ENCODE data around the gene TES.
"Not testable (repeated sequence)": the region's sequence is repeated elsewhere in the genome, so short reads cannot be mapped to it uniquely, and the experiment has no call there.

Gene TES

GRCh38 chr7:116210345-116211005, at the start of gene TES:
Gene TES (plus strand): TSS chr7:116210539. CDS start chr7:116210708, 169 bp downstream.
- Mint-ChIP-seq H3K4me3 (peak within 1 kb of the TSS; percentile 95), H3K27me3 (no peaks in the 10 kb centered on the region), H3K36me3 (peaks cover 7% of the 10 kb centered on the region), H3K27ac (peak within 1 kb of the TSS; percentile 92), H3K9me3 (no peaks in the 10 kb centered on the region), H3K4me1 (peaks cover 21% of the 10 kb centered on the region)
- peak; percentile 47 to 60 for DNase-seq (ENCODE audit: low spot score in 2 of 2)
- peak; percentile 73 for ATAC-seq (ENCODE audit: low read depth)

GRCh38 chr7:116161728-116162127, 48.6 kb upstream of the TES start:
- Mint-ChIP-seq H3K36me3 (peaks cover 5% of the 10 kb centered on the region), H3K27me3 (no peaks in the 10 kb centered on the region), H3K4me3 (no peak overlapping the region), H3K9me3 (no peaks in the 10 kb centered on the region), H3K27ac (peak overlapping the region; percentile 8), H3K4me1 (peaks cover 50% of the 10 kb centered on the region)
- ATAC-seq (ENCODE audit: low read depth) (no peak), DNase-seq (ENCODE audit: low spot score in 2 of 2) (no peak)

- H3K9me3 Mint-ChIP-seq = no peaks in the 10 kb centered on the region
These were observed 48.1 kb upstream of the TES start for GRCh38 chr7:116162254-116162653.

GRCh38 chr7:116162992-116163391, 47.3 kb upstream of the TES start:
- no peaks in the 10 kb centered on the region for H3K27me3 Mint-ChIP-seq
- H3K9me3 Mint-ChIP-seq = no peaks in the 10 kb centered on the region
- peak overlapping the region; percentile 8 for H3K27ac Mint-ChIP-seq
- ATAC-seq (ENCODE audit: low read depth) (no peak), DNase-seq (ENCODE audit: low spot score in 2 of 2) (no peak)
- H3K4me1 Mint-ChIP-seq = peaks cover 46% of the 10 kb centered on the region
- H3K36me3 Mint-ChIP-seq = no peaks in the 10 kb centered on the region
- no peak overlapping the region for H3K4me3 Mint-ChIP-seq

More at GRCh38 chr7:116162254-116162653, 48.1 kb upstream of the TES start:
- H3K36me3 Mint-ChIP-seq = peaks cover 1% of the 10 kb centered on the region
- H3K4me1 Mint-ChIP-seq = peaks cover 49% of the 10 kb centered on the region
- H3K4me3 Mint-ChIP-seq = no peak overlapping the region
- H3K27ac Mint-ChIP-seq = peak overlapping the region; percentile 8
- no peaks in the 10 kb centered on the region for H3K27me3 Mint-ChIP-seq
- DNase-seq (ENCODE audit: low spot score in 2 of 2) = no peak
- ATAC-seq (ENCODE audit: low read depth) = peak; percentile 20

GRCh38 chr7:116164552-116165306, 45.6 kb upstream of the TES start:
- H3K27me3 Mint-ChIP-seq = no peaks in the 10 kb centered on the region
- ATAC-seq (ENCODE audit: low read depth) (no peak), DNase-seq (ENCODE audit: low spot score in 2 of 2) (no peak)
- H3K4me3 Mint-ChIP-seq = no peak overlapping the region
- H3K27ac Mint-ChIP-seq = peak overlapping the region; percentile 99
- H3K9me3 Mint-ChIP-seq = no peaks in the 10 kb centered on the region
- H3K36me3 Mint-ChIP-seq = no peaks in the 10 kb centered on the region
- H3K4me1 Mint-ChIP-seq = peaks cover 48% of the 10 kb centered on the region

GRCh38 chr7:116165717-116166116, 44.6 kb upstream of the TES start:
- Mint-ChIP-seq H3K36me3 (no peaks in the 10 kb centered on the region), H3K27me3 (no peaks in the 10 kb centered on the region), H3K4me1 (peaks cover 43% of the 10 kb centered on the region), H3K4me3 (peak overlapping the region; percentile 64), H3K9me3 (no peaks in the 10 kb centered on the region), H3K27ac (peak overlapping the region; percentile 99)
- DNase-seq (ENCODE audit: low spot score in 2 of 2) = peak; percentile 34 to 65
- peak; percentile 93 for ATAC-seq (ENCODE audit: low read depth)

- Mint-ChIP-seq H3K27me3 (no peaks in the 10 kb centered on the region), H3K9me3 (no peaks in the 10 kb centered on the region), H3K36me3 (no peaks in the 10 kb centered on the region), H3K4me3 (peak overlapping the region; percentile 64), H3K27ac (peak overlapping the region; percentile 99), H3K4me1 (peaks cover 43% of the 10 kb centered on the region)
- peak in 1 of 2 donors; percentile 20 for DNase-seq (ENCODE audit: low spot score in 2 of 2)
- ATAC-seq (ENCODE audit: low read depth) = peak; percentile 28
These were observed 44.2 kb upstream of the TES start for GRCh38 chr7:116166156-116166555.

- H3K9me3 Mint-ChIP-seq = no peaks in the 10 kb centered on the region
- peaks cover 37% of the 10 kb centered on the region for H3K4me1 Mint-ChIP-seq
- ATAC-seq (ENCODE audit: low read depth) = no peak
- no peak overlapping the region for H3K4me3 Mint-ChIP-seq
- H3K27ac Mint-ChIP-seq = peak overlapping the region; percentile 88
- H3K27me3 Mint-ChIP-seq = no peaks in the 10 kb centered on the region
- no peaks in the 10 kb centered on the region for H3K36me3 Mint-ChIP-seq
- no peak for DNase-seq (ENCODE audit: low spot score in 2 of 2)
These were observed 43.2 kb upstream of the TES start for GRCh38 chr7:116167177-116167576.

GRCh38 chr7:116169060-116169459, 41.3 kb upstream of the TES start:
- Mint-ChIP-seq H3K4me1 (peaks cover 25% of the 10 kb centered on the region), H3K27me3 (no peaks in the 10 kb centered on the region), H3K27ac (peak overlapping the region; percentile 29), H3K36me3 (no peaks in the 10 kb centered on the region), H3K9me3 (no peaks in the 10 kb centered on the region), H3K4me3 (no peak overlapping the region)
- DNase-seq (ENCODE audit: low spot score in 2 of 2) (no peak), ATAC-seq (ENCODE audit: low read depth) (no peak)

- no peaks in the 10 kb centered on the region for H3K27me3 Mint-ChIP-seq
- no peak for ATAC-seq (ENCODE audit: low read depth)
- no peak for DNase-seq (ENCODE audit: low spot score in 2 of 2)
- H3K4me3 Mint-ChIP-seq = no peak overlapping the region
- no peaks in the 10 kb centered on the region for H3K9me3 Mint-ChIP-seq
- H3K36me3 Mint-ChIP-seq = no peaks in the 10 kb centered on the region
- H3K27ac Mint-ChIP-seq = no peak overlapping the region
- peaks cover 20% of the 10 kb centered on the region for H3K4me1 Mint-ChIP-seq
These were observed 40.2 kb upstream of the TES start for GRCh38 chr7:116170180-116170579.

GRCh38 chr7:116171094-116171493, 39.2 kb upstream of the TES start:
- no peaks in the 10 kb centered on the region for H3K27me3 Mint-ChIP-seq
- peaks cover 2% of the 10 kb centered on the region for H3K36me3 Mint-ChIP-seq

GRCh38 chr7:116172353-116172752, 38.0 kb upstream of the TES start:
- Mint-ChIP-seq H3K27me3 (no peaks in the 10 kb centered on the region), H3K4me1 (peaks cover 5% of the 10 kb centered on the region), H3K27ac (no peak overlapping the region), H3K9me3 (no peaks in the 10 kb centered on the region), H3K36me3 (peaks cover 2% of the 10 kb centered on the region), H3K4me3 (no peak overlapping the region)
- ATAC-seq (ENCODE audit: low read depth) (no peak), DNase-seq (ENCODE audit: low spot score in 2 of 2) (no peak)

More at GRCh38 chr7:116171094-116171493, 39.2 kb upstream of the TES start:
- ATAC-seq (ENCODE audit: low read depth) (no peak), DNase-seq (ENCODE audit: low spot score in 2 of 2) (no peak)
- Mint-ChIP-seq H3K9me3 (no peaks in the 10 kb centered on the region), H3K4me1 (peaks cover 15% of the 10 kb centered on the region), H3K27ac (no peak overlapping the region), H3K4me3 (no peak overlapping the region)

- ATAC-seq (ENCODE audit: low read depth) (peak; percentile 67), DNase-seq (ENCODE audit: low spot score in 2 of 2) (peak; percentile 46 to 53)
- Mint-ChIP-seq H3K4me3 (no peak overlapping the region), H3K27me3 (no peaks in the 10 kb centered on the region), H3K36me3 (peaks cover 2% of the 10 kb centered on the region), H3K27ac (no peak overlapping the region), H3K4me1 (peaks cover 4% of the 10 kb centered on the region), H3K9me3 (no peaks in the 10 kb centered on the region)
These were observed 37.0 kb upstream of the TES start for GRCh38 chr7:116173051-116174028.

GRCh38 chr7:116175095-116175494, 35.2 kb upstream of the TES start:
- not testable (repeated sequence) for H3K27ac Mint-ChIP-seq; ATAC-seq (ENCODE audit: low read depth); H3K36me3 Mint-ChIP-seq; H3K9me3 Mint-ChIP-seq; H3K4me3 Mint-ChIP-seq; H3K4me1 Mint-ChIP-seq; DNase-seq (ENCODE audit: low spot score in 2 of 2); H3K27me3 Mint-ChIP-seq

Measured in memory B cell (primary cell).